H9 (cell line): ENCODE measurements around the gene NTSR2. TPM values are rescaled to one million over a fixed set of nuclear protein-coding genes. Genes with fewer than 3 reads are reported as not detected.

ENCODE experiments used
- DNase-seq: peaks from one replicate; pipeline ENCODE4 v3.0.0-alpha.2; 2017
- H2AFZ ChIP-seq: one replicate; pipeline ENCODE4 v1.6.1; 2013; ENCODE audit warnings: mild to moderate bottlenecking, low read length, control low read depth, moderate library complexity
- H2AK5ac ChIP-seq: 2 replicates; pipeline ENCODE4 v1.6.1; 2013; ENCODE audit warnings: low read length, control low read depth, mixed read lengths; ENCODE audit not compliant: insufficient read length
- H2BK120ac ChIP-seq: one replicate; pipeline ENCODE4 v1.6.1; 2013; ENCODE audit warnings: low read depth, mild to moderate bottlenecking, low read length, control low read depth, inconsistent platforms; ENCODE audit not compliant: poor library complexity, severe bottlenecking
- H2BK12ac ChIP-seq: 2 replicates; pipeline ENCODE4 v1.6.1; 2013; ENCODE audit warnings: low read length, control low read depth, mixed read lengths, low read depth; ENCODE audit not compliant: insufficient read length
- H2BK15ac ChIP-seq: 2 replicates; pipeline ENCODE4 v1.6.1; 2013; ENCODE audit warnings: low read depth, low read length, control low read depth
- H2BK20ac ChIP-seq: one replicate; pipeline ENCODE4 v1.6.1; 2013; ENCODE audit warnings: low read depth, mild to moderate bottlenecking, low read length, control low read depth, inconsistent platforms; ENCODE audit not compliant: poor library complexity, severe bottlenecking
- H2BK5ac ChIP-seq: 2 replicates; pipeline ENCODE4 v1.6.1; 2013; ENCODE audit warnings: low read length, control low read depth, mixed read lengths; ENCODE audit not compliant: insufficient read length
- H3K14ac ChIP-seq: 2 replicates; pipeline ENCODE4 v1.6.1; 2013; ENCODE audit warnings: low read length, control low read depth; ENCODE audit not compliant: insufficient read depth
- H3K18ac ChIP-seq: 2 replicates; pipeline ENCODE4 v1.6.1; 2013; ENCODE audit warnings: low read depth, mild to moderate bottlenecking, mixed read lengths, low read length, control low read depth; ENCODE audit not compliant: insufficient read length
- H3K23ac ChIP-seq: 2 replicates; pipeline ENCODE4 v1.6.1; 2013; ENCODE audit warnings: low read length, control low read depth, mixed read lengths, low read depth; ENCODE audit not compliant: insufficient read length
- H3K23me2 ChIP-seq: 2 replicates; pipeline ENCODE4 v1.6.1; 2013; ENCODE audit warnings: low read depth, mild to moderate bottlenecking, mixed read lengths, low read length, control low read depth; ENCODE audit not compliant: insufficient read length, poor library complexity, severe bottlenecking
- H3K27ac ChIP-seq: 2 replicates; pipeline ENCODE4 v1.5.1; 2013; ENCODE audit warnings: low read length, control low read depth, mixed read lengths, low read depth; ENCODE audit not compliant: insufficient read length
- H3K27me3 ChIP-seq: 2 replicates; pipeline ENCODE4 v1.6.1; 2013; ENCODE audit warnings: low read length, control low read depth, inconsistent platforms; ENCODE audit not compliant: insufficient read depth
- H3K4ac ChIP-seq: 2 replicates; pipeline ENCODE4 v1.6.1; 2013; ENCODE audit warnings: low read depth, mild to moderate bottlenecking, control low read depth, inconsistent platforms, low read length, moderate library complexity
- H3K4me1 ChIP-seq: 2 replicates; pipeline ENCODE4 v1.6.1; 2013; ENCODE audit warnings: low read length, control low read depth, inconsistent platforms; ENCODE audit not compliant: insufficient read depth
- H3K4me2 ChIP-seq: 2 replicates; pipeline ENCODE4 v1.6.1; 2013; ENCODE audit warnings: low read length, control low read depth, mixed read lengths; ENCODE audit not compliant: insufficient read length, insufficient read depth
- H3K56ac ChIP-seq: 2 replicates; pipeline ENCODE4 v1.6.1; 2013; ENCODE audit warnings: low read depth, mild to moderate bottlenecking, mixed read lengths, low read length, control low read depth; ENCODE audit not compliant: insufficient read length
- H3K79me1 ChIP-seq: 2 replicates; pipeline ENCODE4 v1.6.1; 2013; ENCODE audit warnings: low read depth, mild to moderate bottlenecking, moderate library complexity, low read length, control low read depth, inconsistent platforms; ENCODE audit not compliant: insufficient read depth, poor library complexity, severe bottlenecking
- H3K79me2 ChIP-seq: 2 replicates; pipeline ENCODE4 v1.6.1; 2013; ENCODE audit warnings: low read length, control low read depth, inconsistent platforms; ENCODE audit not compliant: insufficient read depth
- H3K9ac ChIP-seq: 2 replicates; pipeline ENCODE4 v1.6.1; 2013; ENCODE audit warnings: low read length, control low read depth, mixed read lengths; ENCODE audit not compliant: insufficient read length; ENCODE audit errors: extremely low read depth
- H3K9me3 ChIP-seq: one replicate; pipeline ENCODE4 v1.6.1; 2013; ENCODE audit warnings: low read depth, low read length, inconsistent platforms; ENCODE audit not compliant: control insufficient read depth
- H3T11ph ChIP-seq: one replicate; pipeline ENCODE4 v1.6.1; 2013; ENCODE audit warnings: mild to moderate bottlenecking, low read length, control low read depth, inconsistent platforms
- H4K20me1 ChIP-seq: one replicate; pipeline ENCODE4 v1.6.1; 2013; ENCODE audit not compliant: control insufficient read depth, insufficient read length, insufficient read depth
- H4K5ac ChIP-seq: 2 replicates; pipeline ENCODE4 v1.6.1; 2013; ENCODE audit warnings: low read depth, mild to moderate bottlenecking, mixed read lengths, low read length, control low read depth; ENCODE audit not compliant: insufficient read length
- H4K8ac ChIP-seq: replicated peaks from 2 replicates; pipeline ENCODE4 v1.6.1; 2013; ENCODE audit warnings: low read length, control low read depth, mixed read lengths, low read depth; ENCODE audit not compliant: insufficient read length
- H4K91ac ChIP-seq: 2 replicates; pipeline ENCODE4 v1.6.1; 2013; ENCODE audit warnings: low read depth, mild to moderate bottlenecking, moderate library complexity, mixed read lengths, low read length, control low read depth; ENCODE audit not compliant: insufficient read length
- H3K27ac Mint-ChIP-seq, 3 experiments: 2 replicates in 2 of 3; 3 replicates in 1 of 3; pipeline ENCODE4 v1.8.0; 2020 to 2021; ENCODE audit warnings: mixed read lengths in 3 of 3, mild to moderate bottlenecking in 1 of 3, moderate library complexity in 1 of 3
- H3K27me3 Mint-ChIP-seq: 2 replicates; pipeline ENCODE4 v1.8.0; 2021; ENCODE audit warnings: low read depth, mild to moderate bottlenecking, moderate library complexity, mixed read lengths
- H3K36me3 Mint-ChIP-seq, 3 experiments: 2 replicates in 2 of 3; 3 replicates in 1 of 3; pipeline ENCODE4 v1.8.0; 2020 to 2021; ENCODE audit warnings: low read depth in 3 of 3, mixed read lengths in 3 of 3; ENCODE audit not compliant: insufficient read depth in 1 of 3
- H3K4me1 Mint-ChIP-seq, 2 experiments: 2 replicates each; pipeline ENCODE4 v1.8.0; 2020; ENCODE audit warnings: mixed read lengths in 2 of 2
- H3K4me3 Mint-ChIP-seq, 2 experiments: 2 replicates in 1 of 2; 3 replicates in 1 of 2; pipeline ENCODE4 v1.8.0; 2020 to 2021; ENCODE audit warnings: mild to moderate bottlenecking in 2 of 2, mixed read lengths in 2 of 2, moderate library complexity in 1 of 2
- H3K9me3 Mint-ChIP-seq, 2 experiments: 2 replicates in 1 of 2; 3 replicates in 1 of 2; pipeline ENCODE4 v1.8.0; 2020; ENCODE audit warnings: mild to moderate bottlenecking in 2 of 2, mixed read lengths in 2 of 2, moderate library complexity in 1 of 2
- WGBS: extraction: QIAGEN DNeasy Blood & Tissue Kit; methylation state at CpG from one replicate; pipeline ENCODE4 v1.1.7; 2013; ENCODE audit warnings: missing lambda C conversion rate, low lambda C conversion rate, mixed read lengths; ENCODE audit not compliant: insufficient read length; ENCODE audit errors: extremely low coverage; 5-methylcytosine and 5-hydroxymethylcytosine counted together
- total RNA-seq: library from RNA; stranded (reverse); gene quantifications from 2 replicates; pipeline ENCODE4 v1.2.1, GENCODE V29; 2021
- TF ChIP-seq, protein P1 (sequence below): fragments of 200-600 bp; sonication (generic); conservative IDR thresholded peaks from 3 replicates; pipeline ENCODE4 v1.8.0; 2021; ENCODE audit warnings: antibody characterized with exemption, mild to moderate bottlenecking

NTSR2 gene
- total RNA-seq, 1 experiment from 2014 or later = not detected

DNA sequence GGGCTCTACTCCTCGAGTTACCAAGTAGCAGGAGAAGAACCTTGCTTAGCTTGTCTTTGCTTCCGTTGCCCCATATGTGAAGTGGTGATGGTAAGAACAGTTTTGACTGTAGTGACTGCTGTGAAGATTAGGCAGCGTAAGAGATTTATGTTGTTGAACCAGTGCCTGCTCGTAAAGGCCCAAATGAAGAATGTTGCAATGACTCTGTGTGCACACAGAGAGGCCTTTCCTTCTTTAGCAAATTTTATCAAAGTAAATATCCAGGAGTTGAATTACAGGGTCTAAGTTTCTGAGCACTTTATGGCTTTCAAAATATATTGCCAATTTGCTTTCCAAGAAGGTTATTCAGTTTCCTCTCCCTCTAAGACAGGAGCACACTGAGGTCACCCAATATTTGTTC, 14.5 kb downstream of the NTSR2 start:
- Mint-ChIP-seq H3K36me3 (no peaks in the 10 kb centered on the region), H3K27ac (no peak overlapping the region), H3K27me3 (peaks cover 14% of the 10 kb centered on the region), H3K4me3 (no peak overlapping the region), H3K4me1 (no peaks in the 10 kb centered on the region), H3K9me3 (no peaks in the 10 kb centered on the region)
- no peaks in the 10 kb centered on the region for H3K23me2 ChIP-seq
- no peak overlapping the region for H3K4ac ChIP-seq
- no peaks in the 10 kb centered on the region for H3K79me2 ChIP-seq
- H2BK120ac ChIP-seq = no peak overlapping the region
- H4K8ac ChIP-seq = no peak overlapping the region
- no CpG with 5 or more reads among the region's 4 CpGs for WGBS
- no peak overlapping the region for H3K23ac ChIP-seq
- no peak overlapping the region for H2AFZ ChIP-seq
- no peak overlapping the region for H2BK15ac ChIP-seq
- no peak overlapping the region for H3K18ac ChIP-seq
- no peaks in the 10 kb centered on the region for H3K9me3 ChIP-seq
- H3K14ac ChIP-seq = no peak overlapping the region
- H3K27me3 ChIP-seq = no peaks in the 10 kb centered on the region
- no peak overlapping the region for H3K27ac ChIP-seq
- H2BK5ac ChIP-seq = no peak overlapping the region
- no peak for DNase-seq
- TF ChIP-seq, protein P1, sequence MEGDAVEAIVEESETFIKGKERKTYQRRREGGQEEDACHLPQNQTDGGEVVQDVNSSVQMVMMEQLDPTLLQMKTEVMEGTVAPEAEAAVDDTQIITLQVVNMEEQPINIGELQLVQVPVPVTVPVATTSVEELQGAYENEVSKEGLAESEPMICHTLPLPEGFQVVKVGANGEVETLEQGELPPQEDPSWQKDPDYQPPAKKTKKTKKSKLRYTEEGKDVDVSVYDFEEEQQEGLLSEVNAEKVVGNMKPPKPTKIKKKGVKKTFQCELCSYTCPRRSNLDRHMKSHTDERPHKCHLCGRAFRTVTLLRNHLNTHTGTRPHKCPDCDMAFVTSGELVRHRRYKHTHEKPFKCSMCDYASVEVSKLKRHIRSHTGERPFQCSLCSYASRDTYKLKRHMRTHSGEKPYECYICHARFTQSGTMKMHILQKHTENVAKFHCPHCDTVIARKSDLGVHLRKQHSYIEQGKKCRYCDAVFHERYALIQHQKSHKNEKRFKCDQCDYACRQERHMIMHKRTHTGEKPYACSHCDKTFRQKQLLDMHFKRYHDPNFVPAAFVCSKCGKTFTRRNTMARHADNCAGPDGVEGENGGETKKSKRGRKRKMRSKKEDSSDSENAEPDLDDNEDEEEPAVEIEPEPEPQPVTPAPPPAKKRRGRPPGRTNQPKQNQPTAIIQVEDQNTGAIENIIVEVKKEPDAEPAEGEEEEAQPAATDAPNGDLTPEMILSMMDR = no peak
- no peak overlapping the region for H4K91ac ChIP-seq
- no peak overlapping the region for H3K9ac ChIP-seq
- H2BK12ac ChIP-seq = no peak overlapping the region
- no peak overlapping the region for H3T11ph ChIP-seq
- no peak overlapping the region for H3K56ac ChIP-seq
- no peaks in the 10 kb centered on the region for H4K20me1 ChIP-seq
- no peak overlapping the region for H3K4me2 ChIP-seq
- no peak overlapping the region for H4K5ac ChIP-seq
- H2AK5ac ChIP-seq = no peak overlapping the region
- no peak overlapping the region for H2BK20ac ChIP-seq
- no peaks in the 10 kb centered on the region for H3K79me1 ChIP-seq
- no peaks in the 10 kb centered on the region for H3K4me1 ChIP-seq
